ENCODE data around the gene IL25.
"Not testable (repeated sequence)": the region's sequence is repeated elsewhere in the genome, so short reads cannot be mapped to it uniquely, and the experiment has no call there.

Gene IL25

DNA sequence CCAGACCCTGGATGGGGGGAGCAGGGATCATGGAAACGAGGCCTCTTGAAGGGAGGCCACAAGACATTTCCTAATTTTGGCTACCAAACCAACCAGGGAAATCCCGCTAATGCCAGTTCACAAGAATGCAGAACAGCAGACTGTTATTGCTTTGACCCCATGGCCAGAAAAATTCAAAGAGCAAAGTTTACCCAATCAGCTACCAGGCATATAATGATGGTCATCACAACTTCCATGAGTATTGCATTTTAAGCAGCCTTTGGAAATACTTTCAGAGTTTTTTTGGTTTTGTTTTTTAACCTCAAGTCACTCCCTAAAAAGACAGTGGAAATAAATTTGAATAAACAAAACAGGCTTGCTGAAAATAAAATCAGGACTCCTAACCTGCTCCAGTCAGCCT lies at the start of gene IL25:
TSS of gene IL25 (plus strand) at position 301 of the 400 bp plus-strand sequence.
- DNase-seq (ENCODE audit: low read depth, low spot score) = no peak

DNA sequence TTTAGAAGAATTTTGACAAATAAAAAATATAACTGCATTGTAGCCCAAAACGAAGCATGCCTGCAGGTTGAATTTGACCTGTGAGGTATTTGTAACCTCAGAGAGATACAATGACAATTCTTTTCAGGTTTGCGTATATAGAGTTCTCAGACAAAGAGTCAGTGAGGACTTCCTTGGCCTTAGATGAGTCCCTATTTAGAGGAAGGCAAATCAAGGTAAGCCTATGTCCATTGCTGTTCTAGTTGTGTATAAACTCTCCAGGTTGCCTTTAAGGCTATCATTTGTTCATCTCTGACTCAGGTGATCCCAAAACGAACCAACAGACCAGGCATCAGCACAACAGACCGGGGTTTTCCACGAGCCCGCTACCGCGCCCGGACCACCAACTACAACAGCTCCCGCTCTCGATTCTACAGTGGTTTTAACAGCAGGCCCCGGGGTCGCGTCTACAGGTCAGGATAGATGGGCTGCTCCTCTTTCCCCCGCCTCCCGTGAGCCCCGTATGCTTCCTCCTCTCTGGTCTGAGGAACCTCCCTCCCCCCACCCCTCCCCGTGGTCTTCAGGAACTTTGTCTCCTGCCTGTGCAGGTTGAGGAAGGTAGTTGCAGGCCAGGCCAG lies 48.7 kb upstream of the IL25 start:
- no peak for DNase-seq (ENCODE audit: low read depth, low spot score)

- DNase-seq (ENCODE audit: low read depth, low spot score) = no peak
These were observed 48.2 kb upstream of the IL25 start for GRCh38 chr14:23324455-23324846.

- no peak for DNase-seq (ENCODE audit: low read depth, low spot score)
These were observed 47.6 kb upstream of the IL25 start for GRCh38 chr14:23324993-23325392.

GRCh38 chr14:23325746-23326145 lies 46.9 kb upstream of the IL25 start:
- DNase-seq (ENCODE audit: low read depth, low spot score) = not testable (repeated sequence)

GRCh38 chr14:23326491-23327332 lies 45.9 kb upstream of the IL25 start:
- DNase-seq (ENCODE audit: low read depth, low spot score) = no peak

GRCh38 chr14:23327947-23328744 lies 44.5 kb upstream of the IL25 start:
- DNase-seq (ENCODE audit: low read depth, low spot score) = peak; percentile 52

DNA sequence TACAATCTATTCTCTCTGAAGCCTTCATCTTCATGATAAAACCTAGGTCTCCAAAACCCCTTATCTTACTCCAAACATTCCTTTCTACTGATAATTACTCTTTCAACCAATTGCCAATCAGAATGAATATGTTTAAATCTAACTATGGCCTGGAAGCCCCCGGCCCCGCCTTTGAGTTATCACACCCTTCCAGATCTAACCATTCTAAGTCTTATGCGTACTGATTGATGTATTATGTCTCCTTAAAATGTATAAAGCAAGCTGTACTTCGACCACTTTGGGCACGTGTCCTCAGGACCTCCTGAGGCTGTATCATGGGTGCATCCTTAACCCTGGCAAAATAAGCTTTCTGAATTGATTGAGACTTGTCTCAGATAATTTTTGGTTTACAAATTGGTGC lies 37.0 kb upstream of the IL25 start:
- DNase-seq (ENCODE audit: low read depth, low spot score) = no peak

DNA sequence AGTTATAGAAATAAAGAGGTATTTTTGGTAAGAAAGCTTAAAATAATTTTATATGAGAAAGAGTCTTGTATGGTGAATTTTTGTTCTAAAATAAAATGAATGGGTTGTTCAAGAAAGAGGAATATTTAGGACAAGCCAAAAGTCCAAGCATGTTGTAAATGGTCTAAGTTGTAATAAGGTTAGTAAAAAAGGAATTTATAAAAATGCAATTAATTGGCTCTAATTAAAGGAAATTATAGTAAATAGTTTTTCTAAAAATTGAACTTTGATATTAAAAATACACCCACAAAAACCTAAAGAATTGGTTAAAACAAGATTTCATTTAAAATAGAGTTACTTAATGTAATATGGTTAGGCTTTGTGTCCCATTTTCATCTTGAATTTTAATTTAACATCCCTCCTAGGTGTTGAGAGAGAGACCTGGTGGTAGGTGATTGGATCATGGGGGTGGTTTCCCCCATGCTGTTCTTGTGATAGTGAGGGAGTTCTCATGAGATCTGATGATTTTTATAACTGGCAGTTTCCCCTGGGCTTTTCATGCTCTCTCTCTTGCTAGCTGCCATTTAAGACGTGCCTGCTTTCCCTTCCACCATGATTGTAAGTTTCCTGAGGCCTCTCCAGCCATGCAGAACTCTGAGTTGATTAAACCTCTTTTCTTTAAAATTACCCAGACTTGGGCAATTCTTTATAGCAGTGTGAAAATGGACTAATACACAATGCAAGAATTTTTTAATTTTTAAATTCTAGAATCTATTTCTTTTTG lies 32.9 kb upstream of the IL25 start:
- DNase-seq (ENCODE audit: low read depth, low spot score) = no peak

- no peak for DNase-seq (ENCODE audit: low read depth, low spot score)
These were observed 28.1 kb upstream of the IL25 start for GRCh38 chr14:23344481-23344880.

GRCh38 chr14:23345987-23346692 lies 26.5 kb upstream of the IL25 start:
- DNase-seq (ENCODE audit: low read depth, low spot score) = no peak

DNA sequence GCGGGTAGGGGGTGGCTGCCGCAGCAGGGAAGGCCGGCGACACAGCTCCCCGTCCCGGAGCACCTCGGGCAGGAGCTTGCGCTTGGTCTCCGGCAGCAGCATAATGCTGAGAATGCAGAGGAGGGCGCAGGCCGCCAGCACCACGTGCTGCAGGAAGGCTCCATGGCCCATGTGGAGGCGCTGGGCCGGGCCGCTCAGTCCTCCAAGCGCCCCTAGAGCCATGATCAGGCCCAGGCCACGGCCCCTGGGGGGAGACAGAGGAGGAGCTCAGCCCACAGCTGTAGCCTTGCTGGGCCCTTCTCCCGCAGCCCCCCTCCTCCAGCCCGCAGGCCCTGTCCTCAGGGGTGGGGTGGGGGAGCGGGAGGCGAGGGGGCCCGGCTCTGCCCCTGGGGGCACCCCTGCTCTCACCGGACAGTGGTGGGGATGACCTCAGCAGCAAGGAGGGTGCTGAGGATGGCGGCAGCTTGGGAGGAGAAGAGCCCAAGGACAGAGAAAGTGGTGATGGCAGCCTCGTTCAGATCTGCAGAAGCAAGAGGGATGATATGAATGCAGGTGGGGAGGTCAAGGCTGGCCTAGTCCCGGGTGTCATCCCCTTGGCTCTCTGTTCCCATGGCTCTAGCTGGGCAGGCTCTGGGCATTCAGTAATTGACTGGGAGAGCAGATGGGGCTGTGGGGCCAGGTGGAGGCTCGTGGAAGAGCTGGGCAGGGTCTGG lies 25.8 kb upstream of the IL25 start:
- DNase-seq (ENCODE audit: low read depth, low spot score) = no peak

GRCh38 chr14:23347406-23348296 lies 25.0 kb upstream of the IL25 start:
- no peak for DNase-seq (ENCODE audit: low read depth, low spot score)

GRCh38 chr14:23348297-23348655 lies 24.3 kb upstream of the IL25 start:
- no peak for DNase-seq (ENCODE audit: low read depth, low spot score)

DNA sequence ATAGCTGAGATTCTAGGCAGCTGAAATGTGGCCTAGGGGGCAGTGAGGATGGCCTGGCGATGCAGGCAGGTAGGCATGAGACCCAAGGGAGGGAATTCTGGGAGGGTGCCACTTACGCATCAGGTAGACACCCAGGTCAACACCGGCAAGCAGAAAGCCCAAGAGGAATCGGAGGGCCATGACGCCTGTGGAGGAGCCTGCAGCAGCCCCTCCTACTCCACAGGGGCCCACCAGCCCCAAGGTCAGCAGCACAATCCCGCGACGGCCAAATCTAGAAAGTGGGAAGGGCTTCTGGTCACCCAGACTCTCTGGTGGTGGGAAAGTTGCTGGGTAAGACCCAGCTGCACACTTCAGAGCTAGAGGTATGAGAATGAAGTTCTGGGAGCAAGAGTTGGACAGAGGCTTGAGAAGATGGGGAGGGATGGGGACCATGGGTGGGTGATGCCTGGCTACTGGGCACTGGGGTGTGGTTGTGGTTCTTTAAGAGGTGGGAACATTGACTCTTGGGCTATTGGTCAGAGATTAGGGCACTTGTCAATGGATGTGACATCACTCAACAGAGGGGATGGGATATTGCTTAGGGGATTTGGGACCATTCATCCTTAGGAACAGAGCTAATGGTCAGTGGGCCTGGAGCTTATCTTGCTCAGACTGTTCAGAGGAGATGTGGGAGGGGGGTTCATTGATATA lies 23.3 kb upstream of the IL25 start:
- DNase-seq (ENCODE audit: low read depth, low spot score) = no peak

DNA sequence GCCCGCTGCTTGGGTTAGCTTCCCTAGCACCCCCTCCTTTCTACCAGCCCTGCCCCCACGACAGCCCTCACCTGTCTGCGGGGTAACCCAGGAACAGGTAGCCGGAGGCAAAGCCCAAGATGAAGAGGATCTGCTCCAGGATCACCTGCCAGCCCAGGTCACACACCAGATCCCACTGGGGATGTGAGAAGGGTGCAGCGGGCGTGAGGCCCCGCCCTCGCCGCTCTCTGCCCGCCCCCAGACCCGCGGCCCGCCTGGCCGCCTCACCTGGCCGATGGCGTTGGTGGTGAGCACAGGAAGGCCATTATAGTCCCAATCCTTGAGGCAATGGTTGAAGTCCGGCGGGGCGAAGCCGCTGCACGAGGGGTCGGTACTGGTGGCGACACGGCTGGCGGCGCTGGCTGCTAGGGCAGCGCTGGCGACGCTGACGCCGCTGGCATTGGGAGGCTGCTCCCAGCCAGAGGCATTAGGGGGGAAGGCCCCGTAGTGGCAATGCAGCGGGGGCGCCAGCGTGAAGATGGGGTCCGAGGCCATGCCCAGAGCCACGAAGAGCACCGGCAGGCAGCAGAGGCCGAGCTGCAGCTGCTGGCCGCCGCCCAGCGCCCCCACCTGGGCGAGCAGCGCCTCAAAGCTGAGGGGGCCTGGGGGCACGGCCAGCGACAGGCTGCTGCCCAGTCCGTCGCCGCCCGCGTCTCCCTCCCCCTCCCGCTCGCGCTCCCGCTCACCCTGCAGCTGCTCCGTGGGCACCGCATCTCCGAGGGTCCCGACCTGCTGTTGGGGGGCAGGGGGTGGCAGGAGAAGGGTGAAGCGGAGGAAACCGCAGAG lies 20.7 kb upstream of the IL25 start:
- DNase-seq (ENCODE audit: low read depth, low spot score) = no peak

DNA sequence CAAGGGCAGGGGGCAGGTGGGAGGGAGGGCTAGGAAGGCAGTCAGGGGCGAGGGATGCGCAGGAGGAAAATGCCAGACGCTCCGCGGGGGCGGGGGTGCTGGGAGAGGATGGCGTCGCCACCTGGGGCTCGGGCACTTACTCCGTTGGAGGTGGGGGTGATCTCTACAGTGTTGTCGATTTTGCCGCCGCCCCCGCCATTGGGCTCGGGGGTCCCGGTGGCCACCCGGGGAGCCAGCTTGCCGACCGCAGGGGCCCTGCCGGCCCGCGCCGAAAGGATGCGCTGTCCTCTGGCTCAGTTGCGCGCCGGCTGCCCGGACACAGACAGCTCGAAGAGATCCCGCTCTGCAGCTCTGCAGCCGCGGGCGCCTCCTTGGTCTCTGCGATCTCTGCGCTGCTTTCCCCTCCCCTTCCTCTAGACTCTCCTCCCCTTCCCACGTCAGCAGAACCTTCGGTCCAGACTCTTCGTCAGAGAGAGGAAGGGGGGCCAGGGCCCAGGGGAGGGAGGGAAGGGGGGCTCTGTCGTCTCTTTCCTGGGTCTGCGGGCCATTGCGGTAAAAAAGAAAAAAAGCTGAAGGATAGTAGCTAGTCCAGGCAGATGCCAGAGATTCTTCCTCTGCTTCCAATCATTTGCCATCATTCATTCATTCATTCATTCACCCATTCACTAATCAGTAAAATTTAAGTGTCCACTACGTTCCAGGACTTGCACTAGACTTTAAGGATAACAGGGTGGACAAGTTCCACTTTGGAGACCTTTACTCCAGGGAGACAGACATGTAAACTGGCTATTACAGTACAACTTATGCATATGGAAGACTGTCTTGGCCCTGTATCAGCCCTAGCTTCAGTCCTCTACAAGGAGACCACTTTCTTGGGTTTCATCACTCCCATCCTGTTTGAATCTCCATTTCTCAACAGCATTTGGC lies 19.8 kb upstream of the IL25 start, which contains the start of gene SLC22A17:
TSS of gene SLC22A17 (minus strand) at position 382 of the 927 bp plus-strand sequence.
- no peak for DNase-seq (ENCODE audit: low read depth, low spot score)
